ENCODE data around the gene RPS6KA6.

- TF ChIP-seq CREB5 (CRISPR knock-in tag; IDR thresholded peaks at IDR 0.05; ENCODE audit: low read depth) (no peak), RARB (CRISPR knock-in tag; IDR thresholded peaks at IDR 0.05) (no peak)
Measured at GRCh38 chrX:84218726-84219125, 30.7 kb upstream of the RPS6KA6 start.
